HEK293 (cell line): ENCODE measurements around the gene CASP6.

Source experiments
- ZNF274 ChIP-seq, 2 experiments: fragments of 200-500 bp in 1 of 2; fragments of 450-650 bp in 1 of 2; sonication (Bioruptor generic) in 1 of 2; formaldehyde crosslinking in 1 of 2; IDR thresholded peaks; 2 replicates each; pipeline versions ENCODE4 v1.5.1 to v1.6.1; 2014 to 2016; ENCODE audit warnings: borderline replicate concordance in 1 of 2, inconsistent platforms in 1 of 2, low read length in 1 of 2, missing biosample characterization in 1 of 2, missing genetic modification characterization in 1 of 2
- ZNF561 ChIP-seq: fragments of 450-650 bp; IDR thresholded peaks from 2 replicates; pipeline ENCODE4 v1.5.1; 2018; ENCODE audit warnings: missing biosample characterization, missing genetic modification characterization, borderline replicate concordance
- ZSCAN23 ChIP-seq: fragments of 450-650 bp; formaldehyde crosslinking; IDR thresholded peaks from 2 replicates; pipeline ENCODE4 v1.5.1; 2016; ENCODE audit warnings: missing biosample characterization, missing genetic modification characterization

GRCh38 chr4:109708990-109709389 is 5.7 kb upstream of the CASP6 start:
- no peak for TF ChIP-seq ZSCAN23 (tag by site-specific recombination)
- TF ChIP-seq ZNF274 (IDR thresholded peaks at IDR 0.05; ENCODE audit: low read length), result no peak
- TF ChIP-seq ZNF274 (tag by site-specific recombination; IDR thresholded peaks at IDR 0.05; ENCODE audit: borderline replicate concordance), result no peak
- TF ChIP-seq ZNF561 (tag by site-specific recombination), result no peak
